MV-4-11 (cell line): Measurements from ENCODE around the gene LRRTM4.

Experiments used
- DNase-seq: peaks from one replicate; lab custom pipeline; 2025; lab: John Stamatoyannopoulos, UW

LRRTM4 gene

DNA sequence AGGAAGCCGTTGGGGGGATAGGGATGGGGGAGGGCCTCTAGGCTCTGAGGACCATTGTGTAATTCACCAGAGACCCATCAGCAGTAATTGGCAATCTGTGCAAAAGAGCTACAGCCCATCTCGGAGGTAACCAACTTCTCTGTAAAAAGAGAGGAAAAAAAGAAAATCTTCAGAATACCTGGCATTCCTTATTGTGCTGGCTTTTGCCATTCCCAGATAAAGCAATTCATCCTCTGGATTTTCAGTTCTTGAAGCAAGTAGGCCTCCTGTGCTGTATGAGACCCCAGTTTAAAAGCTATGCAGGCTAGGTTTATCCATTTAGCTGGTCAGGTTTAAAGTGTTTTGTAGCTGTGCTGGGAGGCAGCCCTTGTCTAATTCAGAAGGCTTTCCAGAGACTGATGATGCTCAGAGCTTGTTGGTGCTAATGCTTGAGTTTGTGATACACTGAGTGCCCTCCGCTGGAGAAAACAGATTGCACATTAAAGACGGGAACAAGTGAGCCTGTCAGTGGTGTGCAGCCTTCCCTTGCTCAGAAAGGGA is at the start of gene LRRTM4:
Gene LRRTM4, minus strand, starts transcription at position 446 of the 540 bp plus-strand sequence.
- no peak for DNase-seq

DNA sequence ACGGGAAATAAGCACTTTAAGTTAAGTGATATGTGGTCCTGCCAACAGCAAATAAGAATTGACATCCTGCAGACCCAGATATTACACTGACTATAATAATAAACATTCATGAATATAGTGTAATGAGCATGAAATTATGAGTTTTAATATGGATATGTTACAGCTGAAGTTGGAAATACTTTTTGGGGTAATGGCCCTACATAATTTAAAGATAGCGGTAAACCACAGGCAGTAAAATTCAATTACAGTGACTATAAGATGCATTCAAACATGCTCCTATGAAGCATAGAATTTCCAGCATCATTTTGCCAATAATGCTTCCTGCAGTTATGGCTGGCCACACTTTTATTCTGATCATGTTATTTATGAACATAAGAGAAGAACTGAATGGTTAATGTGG is 49.4 kb upstream of the LRRTM4 start:
- DNase-seq: no peak

DNA sequence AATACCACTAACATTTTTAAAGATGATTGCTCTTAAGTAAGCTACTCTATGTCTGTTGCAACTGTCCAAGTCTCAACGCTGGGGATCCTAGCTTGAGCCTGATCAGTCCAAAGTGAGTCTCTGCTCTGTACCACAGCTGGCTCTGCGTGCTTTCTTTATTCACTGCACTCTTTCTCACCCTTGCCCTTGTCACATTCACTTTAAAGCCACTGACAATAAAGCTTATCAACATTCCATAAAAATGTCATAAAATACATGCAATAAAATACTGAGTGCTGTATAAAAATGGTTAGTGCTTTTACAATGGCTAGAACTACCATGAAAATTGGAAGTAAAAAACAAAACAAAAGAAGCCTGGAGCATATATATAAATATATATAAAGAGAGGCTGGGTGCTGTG is 45.5 kb upstream of the LRRTM4 start:
- DNase-seq: no peak

DNA sequence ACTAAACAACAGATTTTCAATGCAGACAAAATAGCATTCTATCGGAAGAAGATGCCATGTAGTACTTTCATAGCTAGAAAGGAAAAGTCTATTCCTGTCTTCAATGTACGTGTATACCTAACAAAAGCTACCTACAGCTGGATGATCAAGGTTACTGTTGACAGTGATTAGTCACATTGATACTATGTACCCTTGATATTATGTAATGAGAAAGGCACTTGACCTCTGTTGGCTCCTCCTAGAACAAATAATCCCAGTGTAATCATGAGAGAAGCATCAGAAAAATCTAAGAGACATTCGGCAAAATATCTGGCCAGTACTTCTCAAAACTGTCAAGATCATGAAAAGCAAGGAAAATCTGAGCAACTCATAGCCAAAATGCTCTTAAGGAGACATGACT is 44.4 kb upstream of the LRRTM4 start:
- DNase-seq: no peak

DNA sequence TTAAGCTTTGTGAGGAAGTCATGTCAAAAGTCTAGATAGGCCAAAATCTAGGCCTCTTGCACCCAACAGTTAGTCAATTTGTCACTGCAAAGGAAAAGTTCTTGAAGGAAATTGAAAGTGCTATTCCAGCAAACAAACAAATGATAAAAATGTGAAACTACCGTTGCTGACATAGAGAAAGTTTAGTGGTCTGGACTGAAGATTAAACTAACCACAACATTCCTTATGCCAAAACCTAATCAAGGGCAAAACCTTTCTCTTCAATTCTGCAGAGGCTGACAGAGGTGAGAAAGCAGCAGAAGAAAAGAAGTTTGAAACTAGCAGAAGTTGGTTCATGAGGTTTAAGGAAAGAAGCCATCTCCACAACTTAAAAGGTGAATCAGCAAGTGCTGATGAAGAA is 44.0 kb upstream of the LRRTM4 start:
- no peak for DNase-seq

DNA sequence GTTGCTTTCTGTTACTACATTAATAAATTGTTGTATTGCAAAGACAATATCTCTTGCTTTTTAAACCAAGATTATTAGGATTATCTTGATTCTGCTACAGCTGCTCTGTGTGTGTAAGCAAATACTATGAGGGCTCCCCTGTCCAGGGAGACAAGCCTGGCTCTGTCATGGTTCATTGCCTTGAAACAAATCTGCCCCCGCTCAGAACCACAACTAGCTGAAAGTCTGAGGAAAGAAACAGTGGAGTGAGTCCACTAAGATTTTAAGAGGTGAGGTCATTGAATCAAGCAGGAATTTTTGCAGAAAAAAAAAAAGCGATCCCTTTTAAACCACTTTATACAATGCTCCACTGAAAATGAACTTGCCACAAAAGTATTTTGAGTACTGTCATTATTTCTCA is 30.8 kb upstream of the LRRTM4 start:
- DNase-seq: no peak

DNA sequence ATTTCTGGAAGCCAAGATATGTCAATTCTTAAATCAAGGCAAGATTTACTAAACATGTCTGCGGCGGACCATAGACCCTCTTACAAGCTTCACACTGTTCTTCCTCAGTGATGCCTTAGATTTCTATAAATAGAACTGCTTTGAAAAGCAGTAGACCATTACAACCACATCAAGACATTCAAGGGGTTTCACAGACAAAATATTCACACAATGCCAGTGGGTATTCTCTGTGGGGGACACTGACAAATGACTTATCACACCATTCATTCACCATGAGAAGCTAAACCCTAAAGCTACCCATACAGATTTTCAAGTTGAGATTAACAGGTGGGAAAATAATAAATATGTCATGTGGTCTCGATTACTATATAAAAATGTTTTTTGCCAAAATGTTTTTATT is 15.9 kb upstream of the LRRTM4 start:
- DNase-seq: no peak

DNA sequence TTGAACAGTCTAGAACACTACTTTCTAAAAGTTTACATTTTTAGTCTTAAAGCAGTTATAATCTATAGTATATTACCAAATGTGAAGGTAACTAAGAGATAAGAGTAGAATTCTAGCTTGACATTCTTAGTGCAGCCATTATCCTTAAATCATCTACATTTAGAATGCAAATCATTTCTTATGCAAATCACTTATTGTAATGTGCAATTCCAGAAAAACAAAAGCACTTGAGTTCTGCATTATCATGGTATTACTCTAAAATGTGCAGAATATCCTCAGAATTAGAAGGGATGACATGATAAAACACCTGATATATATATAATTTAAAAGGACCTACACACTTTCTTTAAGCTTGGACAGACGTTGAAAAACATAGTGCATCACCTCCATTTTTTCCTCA is 712 bp upstream of the LRRTM4 start:
- DNase-seq: no peak

DNA sequence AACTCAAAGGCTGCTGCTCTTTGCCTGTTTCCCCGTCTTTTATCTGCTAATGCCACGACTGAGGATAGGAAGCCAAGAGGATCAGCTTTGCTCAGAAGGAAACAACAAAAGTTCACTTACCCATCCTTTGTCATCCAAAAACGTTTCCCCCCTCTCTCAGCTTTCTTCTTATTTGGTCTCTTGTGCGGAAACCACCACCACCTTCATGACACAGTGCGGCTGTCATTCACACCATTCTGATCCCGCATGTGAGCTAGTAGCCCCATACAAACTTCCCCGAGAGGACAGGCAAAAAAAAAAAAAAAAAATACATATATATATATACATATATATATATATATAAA is 656 bp downstream of the LRRTM4 start:
- DNase-seq: no peak

DNA sequence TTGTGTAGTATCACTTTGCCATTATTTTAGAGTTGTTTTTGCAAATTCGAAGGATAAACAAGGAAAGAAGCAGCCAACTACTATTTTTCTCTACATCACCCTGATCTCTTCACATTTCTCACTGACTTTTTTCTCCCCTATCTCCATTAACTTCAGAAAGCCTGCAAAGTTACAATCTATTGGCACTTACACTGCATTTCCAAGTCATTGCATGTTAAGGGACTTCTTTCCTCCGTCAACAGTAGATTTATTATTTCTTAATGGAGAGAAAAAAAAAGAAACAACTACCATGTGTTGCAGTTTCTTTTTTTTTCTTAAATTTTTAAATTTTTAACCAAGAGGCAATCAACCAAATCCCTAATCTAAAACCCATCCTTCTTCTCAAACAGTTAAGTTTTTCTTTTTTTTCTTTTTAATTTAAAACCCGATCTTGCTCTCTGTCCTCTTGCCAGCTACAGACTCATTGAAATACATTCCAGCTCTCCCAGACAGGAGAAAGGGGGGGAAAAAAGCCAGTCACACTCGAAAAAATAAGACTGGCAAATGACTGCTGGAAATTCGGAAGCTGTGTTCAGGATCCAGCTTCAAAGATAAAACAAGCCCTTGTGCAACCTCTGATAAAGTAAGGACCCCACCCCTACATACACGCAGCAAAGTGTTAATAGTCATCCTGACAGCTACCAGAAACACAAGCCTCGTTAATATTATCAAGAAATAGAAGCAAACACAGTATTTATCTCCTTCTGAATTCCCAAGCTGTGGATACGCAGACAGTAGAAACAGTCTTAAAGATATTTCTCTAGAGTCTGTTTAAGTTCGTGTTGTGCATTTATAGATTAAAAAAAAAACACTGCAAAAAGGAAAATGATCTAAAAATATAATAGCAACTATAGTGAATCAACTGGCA is 1.3 kb downstream of the LRRTM4 start:
- no peak for DNase-seq

DNA sequence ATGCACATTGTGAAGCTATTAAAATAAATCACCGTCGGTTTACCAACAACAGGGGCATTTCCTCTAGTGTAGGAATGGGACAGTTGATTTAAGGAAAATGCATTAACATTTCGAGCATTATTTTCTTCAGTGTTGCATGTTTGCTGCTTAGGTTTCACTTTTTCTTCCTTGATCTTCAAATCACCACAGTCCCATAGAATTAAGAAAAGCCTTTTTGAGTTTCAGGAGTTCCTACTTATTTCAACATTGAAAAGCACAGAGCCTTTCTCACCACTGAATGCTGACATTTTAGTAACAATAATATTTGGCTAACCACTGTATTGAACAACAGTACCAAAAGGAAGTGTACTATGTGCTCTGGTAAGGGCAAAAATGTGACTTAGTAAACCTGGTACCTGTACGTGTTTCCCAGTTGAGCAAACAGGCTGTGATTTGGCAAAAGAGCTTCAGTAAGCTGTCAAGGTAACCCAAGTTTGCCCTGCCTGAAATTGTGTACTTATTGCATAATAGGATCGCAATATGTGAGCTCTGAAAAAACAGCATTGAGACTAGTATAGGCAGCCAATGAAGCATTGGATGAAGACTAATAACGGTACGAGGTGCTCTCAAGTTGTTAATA is 2.2 kb downstream of the LRRTM4 start:
- no peak for DNase-seq

DNA sequence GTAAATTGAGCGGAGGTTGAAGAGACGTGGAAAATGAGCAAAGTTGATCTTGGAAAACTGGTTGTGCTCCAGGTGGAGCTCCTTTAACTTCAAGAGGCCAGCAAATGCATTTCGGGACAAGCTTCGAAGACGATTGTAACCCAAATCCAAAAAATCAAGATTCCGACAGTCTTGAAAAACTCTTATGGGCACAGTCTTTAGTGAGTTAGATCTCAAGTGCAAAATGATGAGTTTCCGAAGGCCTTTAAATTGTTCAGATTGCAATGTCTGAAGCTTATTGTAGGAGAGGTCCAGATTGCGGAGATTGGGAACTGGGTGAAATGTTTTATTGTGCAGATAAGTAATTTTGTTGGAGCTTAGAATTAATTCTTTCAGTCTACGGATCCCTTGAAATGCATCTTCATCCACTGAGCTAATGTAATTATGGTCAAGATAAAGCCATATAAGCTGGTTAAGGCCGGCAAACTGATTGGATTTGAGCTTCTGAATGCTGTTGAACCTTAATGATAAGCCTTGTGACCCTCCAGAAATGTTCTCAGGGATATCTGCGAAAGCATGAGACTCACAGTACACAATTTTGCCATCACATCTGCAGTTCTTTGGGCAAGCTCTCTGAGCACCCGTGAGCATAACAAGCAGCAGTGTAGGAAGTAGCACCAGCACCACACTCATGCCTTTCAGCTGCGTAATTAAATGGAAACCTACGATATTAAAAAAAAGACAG is 2.9 kb downstream of the LRRTM4 start:
- DNase-seq: no peak

DNA sequence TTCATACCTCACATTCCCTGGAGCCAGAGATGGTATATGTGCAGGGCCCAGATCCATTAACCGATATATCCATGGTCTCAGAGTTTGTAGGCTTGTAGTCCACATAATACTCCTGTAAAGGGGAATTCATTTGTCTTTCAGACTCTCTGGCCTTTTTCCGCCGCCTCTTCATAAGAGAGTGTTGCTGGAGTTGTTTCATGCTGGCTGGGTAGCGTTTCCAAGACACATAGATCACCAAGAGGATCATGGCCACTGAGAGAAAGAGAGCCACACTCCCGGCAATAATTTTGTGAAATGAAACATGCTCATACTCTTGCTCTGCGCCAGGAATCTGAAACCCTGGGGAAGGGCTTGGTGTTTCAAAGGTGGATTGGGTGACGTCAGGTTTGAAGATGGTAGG is 3.9 kb downstream of the LRRTM4 start:
- no peak for DNase-seq

DNA sequence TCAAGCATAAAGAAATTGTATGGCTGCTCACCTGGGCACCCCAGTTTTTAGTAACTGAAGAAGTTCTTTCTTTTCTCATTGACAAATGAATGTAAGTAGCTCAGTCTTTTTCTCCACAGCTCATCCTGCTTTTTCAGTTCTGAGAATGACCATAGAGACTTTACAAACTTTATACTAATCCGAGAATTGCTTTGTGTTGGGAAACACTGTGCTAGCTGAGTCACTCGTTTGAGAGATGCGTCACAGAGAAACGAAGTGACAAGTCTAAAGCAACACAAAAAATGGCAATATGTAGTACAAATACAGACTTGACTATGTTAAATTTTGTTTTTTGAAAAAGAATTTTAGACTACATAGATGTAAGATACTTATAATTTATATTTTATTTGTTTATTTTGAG is 9.0 kb downstream of the LRRTM4 start:
- no peak for DNase-seq

DNA sequence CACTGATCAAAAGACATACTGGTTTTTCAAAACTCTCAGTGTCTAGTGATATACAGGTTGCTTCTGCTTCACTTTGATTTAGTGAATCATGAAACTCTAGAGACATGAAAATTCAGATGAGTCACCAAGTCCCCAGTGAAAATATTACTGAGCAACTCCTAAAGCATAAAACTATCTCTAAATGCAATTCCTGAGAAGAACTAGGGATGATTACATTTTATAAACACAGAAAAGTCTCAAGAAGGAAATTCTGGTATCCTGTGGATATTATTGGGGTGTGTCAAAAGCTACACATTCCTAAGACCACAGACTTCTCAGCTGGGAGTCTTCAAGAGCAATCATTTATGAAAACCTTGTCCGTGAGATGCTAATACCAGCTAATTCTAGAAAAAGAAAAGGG is 9.7 kb downstream of the LRRTM4 start:
- DNase-seq: no peak

DNA sequence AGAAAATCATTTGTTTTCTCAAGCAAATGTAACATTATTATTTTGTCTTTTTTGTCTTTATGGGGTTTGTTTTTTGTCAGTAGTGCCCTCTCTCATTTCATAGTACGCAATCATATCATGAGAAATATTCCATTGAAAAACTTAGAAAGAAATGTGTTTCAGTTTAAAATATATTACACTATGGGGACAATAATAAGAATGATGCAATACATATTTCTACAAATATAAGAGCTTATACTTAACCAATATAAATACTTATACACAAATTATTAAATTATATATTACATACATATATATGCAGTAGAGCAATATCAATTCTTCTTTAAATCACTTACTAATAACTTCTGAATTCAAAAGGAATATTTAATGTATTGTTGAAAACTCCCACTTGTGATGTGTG is 13.7 kb downstream of the LRRTM4 start:
- DNase-seq: no peak

DNA sequence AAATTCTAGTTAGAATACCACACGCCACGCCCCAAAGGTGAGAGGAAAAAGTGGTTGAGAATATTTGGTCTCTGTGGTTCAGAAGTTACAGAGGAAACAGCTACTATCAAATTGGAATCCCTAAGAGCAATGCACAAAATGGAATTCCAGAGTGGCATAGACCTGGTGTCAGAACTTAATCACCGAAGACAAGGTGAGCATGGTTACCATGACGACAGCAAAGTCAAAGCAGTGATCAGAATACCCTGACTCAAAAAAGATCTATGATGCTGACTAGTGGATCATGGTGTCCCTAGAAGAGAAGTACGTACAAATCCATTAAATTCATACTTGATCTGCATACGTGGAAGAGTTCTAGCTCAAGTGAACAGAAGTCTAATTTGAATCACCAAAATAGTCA is 14.5 kb downstream of the LRRTM4 start:
- no peak for DNase-seq

DNA sequence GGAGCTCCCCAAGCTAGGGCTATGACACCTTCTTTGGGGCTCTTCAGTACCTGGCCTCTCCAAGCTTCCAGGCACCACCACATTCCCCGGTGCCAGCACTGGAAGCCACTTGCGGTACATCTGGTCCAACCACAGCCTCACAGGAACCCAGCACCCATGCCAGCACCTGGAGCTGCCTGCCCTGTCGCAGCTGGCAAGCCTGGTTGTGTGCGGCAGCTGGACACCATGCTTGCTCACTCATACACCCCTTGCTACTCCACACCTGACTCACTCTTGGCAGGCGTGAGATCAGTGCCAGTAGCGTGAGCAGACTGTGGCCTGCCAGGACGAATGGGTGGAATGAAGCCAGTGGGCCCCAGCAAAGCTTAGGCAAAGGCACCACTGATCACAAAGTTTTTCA is 34.0 kb downstream of the LRRTM4 start:
- DNase-seq: no peak

DNA sequence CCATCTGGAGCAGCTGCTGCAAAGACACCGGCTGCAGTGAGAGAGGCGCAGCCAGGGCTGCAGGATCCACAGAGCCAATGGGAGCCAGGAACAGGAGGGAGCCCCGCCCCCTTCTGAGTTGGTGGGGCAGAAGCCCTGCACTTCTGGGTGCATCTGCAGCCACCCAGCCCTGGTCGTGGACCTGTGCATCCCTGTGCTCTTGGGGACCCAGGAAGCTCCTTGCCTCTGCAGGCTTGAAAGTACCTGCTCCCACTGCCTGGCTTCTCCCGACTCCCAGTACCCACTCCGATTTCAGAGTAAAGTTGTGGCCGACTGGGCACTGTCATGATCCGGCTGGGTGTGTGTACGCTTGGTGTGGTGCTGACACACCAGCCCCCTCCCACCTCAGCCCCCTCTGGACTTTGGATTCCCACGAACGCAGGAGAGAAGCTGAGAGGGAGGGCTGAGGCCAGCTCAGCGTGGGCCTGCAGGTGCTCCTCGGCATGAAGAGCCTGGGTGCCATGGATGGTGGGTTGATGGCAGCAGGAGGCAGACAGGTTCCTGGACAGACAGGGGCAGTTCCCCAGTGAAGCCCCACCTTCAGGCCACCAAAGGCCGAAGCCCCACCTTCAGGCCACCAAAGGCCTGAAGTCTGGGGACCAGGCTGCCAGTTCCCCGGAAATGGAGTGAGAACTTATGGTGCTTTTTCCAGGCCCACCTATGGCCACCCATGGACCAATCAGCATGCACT is 34.9 kb downstream of the LRRTM4 start:
- DNase-seq: no peak

DNA sequence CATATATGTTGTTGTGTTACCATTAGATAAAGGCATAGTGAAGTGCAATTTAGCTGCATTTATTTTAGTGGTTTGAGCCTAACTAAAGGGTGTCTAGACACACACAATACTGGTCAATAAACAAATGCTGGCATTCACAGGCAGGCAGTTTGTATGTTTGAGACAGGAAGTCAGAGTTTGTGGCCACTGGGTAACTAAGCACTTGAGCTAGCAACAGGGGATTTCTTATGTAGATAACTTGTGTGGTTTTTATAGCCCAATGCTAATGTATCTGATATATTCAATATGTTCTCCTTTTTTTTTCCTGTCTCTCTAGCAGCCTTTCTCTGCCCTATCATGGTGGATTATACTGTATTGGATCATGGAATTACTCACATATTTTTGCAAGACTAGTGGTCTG is 38.1 kb downstream of the LRRTM4 start:
- no peak for DNase-seq

DNA sequence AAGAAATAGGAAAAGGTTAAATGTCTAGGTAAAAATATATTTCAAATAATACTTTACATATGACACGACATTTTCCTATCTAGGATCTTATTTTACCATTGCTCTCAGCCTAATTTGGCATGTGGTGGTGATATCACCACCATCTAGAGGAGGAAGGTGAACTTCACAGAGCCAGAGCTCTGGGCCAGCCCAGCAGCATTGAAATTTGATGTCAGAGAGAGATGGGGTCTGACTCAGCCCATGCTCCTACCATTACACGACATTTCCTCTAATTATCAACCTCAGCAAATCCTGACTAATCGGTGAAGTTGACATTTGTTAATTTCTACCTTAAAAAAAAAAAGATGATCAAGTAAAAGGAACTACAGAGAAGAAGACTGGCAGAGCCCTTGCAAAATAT is 42.3 kb downstream of the LRRTM4 start:
- DNase-seq: no peak

DNA sequence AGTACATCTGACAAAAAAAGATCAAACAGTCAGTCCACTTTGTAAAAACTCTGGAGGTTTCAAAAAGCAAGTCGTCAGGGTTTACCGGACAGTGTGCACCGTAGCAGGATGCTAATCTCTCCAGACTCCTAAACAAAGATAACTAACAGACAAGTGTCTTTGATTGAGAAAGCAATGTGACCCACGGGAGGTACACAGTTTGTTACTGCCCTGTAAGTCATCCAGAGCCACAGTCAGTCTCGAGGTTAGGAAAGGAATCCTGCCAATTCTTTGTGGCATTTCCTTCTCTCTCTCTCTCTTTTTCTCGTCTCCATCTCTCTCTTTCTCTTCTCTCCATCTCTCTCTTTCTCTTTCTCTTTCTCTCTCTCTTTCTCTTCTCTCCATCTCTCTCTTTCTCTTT is 42.8 kb downstream of the LRRTM4 start:
- DNase-seq: no peak
